Breast epithelium (tissue), 3 donors: ENCODE results near the gene ZPR1.

Source experiments
- POLR2A ChIP-seq: fragments of 450-650 bp; IDR thresholded peaks from one replicate; pipeline ENCODE4 v1.6.1; 2016; ENCODE audit warnings: antibody characterized with exemption, mild to moderate bottlenecking, moderate library complexity
- TF ChIP-seq, protein P1 (sequence below), 3 donors: fragments of 450-650 bp; IDR thresholded peaks; one replicate each; pipeline ENCODE4 v1.5.1; 2016 to 2017; ENCODE audit warnings: antibody characterized with exemption in 3 of 3, mild to moderate bottlenecking in 3 of 3, moderate library complexity in 3 of 3

DNA sequence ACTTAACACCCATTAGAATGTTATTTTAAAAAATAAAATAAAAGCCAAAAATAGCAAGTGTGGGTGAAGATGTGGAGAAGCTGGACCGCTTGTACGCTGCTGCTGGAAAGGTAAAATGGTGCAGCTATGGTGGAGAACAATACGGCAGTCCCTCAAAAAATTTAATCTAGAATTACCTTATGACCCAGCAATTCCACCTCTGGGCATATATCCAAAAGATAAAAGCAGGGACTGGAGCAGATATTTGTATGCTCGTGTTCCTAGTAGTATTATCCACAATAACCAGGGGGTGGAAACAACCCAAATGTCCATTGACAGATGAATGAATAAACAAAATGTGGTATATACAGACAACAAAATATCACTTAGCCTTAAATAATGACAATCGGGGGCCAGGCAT lies 10.0 kb upstream of the ZPR1 start:
- TF ChIP-seq, protein P1, sequence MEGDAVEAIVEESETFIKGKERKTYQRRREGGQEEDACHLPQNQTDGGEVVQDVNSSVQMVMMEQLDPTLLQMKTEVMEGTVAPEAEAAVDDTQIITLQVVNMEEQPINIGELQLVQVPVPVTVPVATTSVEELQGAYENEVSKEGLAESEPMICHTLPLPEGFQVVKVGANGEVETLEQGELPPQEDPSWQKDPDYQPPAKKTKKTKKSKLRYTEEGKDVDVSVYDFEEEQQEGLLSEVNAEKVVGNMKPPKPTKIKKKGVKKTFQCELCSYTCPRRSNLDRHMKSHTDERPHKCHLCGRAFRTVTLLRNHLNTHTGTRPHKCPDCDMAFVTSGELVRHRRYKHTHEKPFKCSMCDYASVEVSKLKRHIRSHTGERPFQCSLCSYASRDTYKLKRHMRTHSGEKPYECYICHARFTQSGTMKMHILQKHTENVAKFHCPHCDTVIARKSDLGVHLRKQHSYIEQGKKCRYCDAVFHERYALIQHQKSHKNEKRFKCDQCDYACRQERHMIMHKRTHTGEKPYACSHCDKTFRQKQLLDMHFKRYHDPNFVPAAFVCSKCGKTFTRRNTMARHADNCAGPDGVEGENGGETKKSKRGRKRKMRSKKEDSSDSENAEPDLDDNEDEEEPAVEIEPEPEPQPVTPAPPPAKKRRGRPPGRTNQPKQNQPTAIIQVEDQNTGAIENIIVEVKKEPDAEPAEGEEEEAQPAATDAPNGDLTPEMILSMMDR (IDR thresholded peaks at IDR 0.05) = no peak
- TF ChIP-seq POLR2A = no peak
